SK-N-MC (cell line): ENCODE results near the gene GRIK4.
"Not testable (repeated sequence)": the region's sequence is repeated elsewhere in the genome, so short reads cannot be mapped to it uniquely, and the experiment has no call there.

ENCODE experiments used
- DNase-seq: peaks from one replicate; pipeline ENCODE4 v3.0.0-alpha.2; 2011; ENCODE audit warnings: low read depth, low spot score
- H3K27ac ChIP-seq: fragments of 200-600 bp; sonication (generic); 2 replicates; pipeline ENCODE4 v1.5.1; 2016; ENCODE audit warnings: mixed run types
- H3K36me3 ChIP-seq: fragments of 200-600 bp; sonication (generic); 2 replicates; pipeline ENCODE4 v1.6.1; 2017; ENCODE audit warnings: antibody characterized with exemption, low read length, mixed read lengths; ENCODE audit not compliant: insufficient read depth
- H3K4me3 ChIP-seq: fragments of 200-600 bp; sonication (generic); 2 replicates; pipeline ENCODE4 v1.5.1; 2016
- H3K9ac ChIP-seq: fragments of 200-600 bp; sonication (generic); 2 replicates; pipeline ENCODE4 v1.8.0; 2017; ENCODE audit warnings: mixed run types, mixed read lengths; ENCODE audit not compliant: insufficient read length
- H3K9me3 ChIP-seq: fragments of 200-600 bp; sonication (generic); 2 replicates; pipeline ENCODE4 v1.6.1; 2017; ENCODE audit warnings: low read depth, mild to moderate bottlenecking, antibody characterized with exemption, low read length, moderate library complexity, mixed read lengths
- EZH2 ChIP-seq: fragments of 200-600 bp; sonication (generic); IDR thresholded peaks from one replicate; pipeline ENCODE4 v1.6.1; 2017; ENCODE audit warnings: antibody characterized with exemption
- FOXP2 ChIP-seq: optimal IDR thresholded peaks from 2 replicates; pipeline ENCODE3; 2011; ENCODE audit warnings: mild to moderate bottlenecking, moderate library complexity; ENCODE audit not compliant: insufficient read depth; ENCODE audit errors: extremely low read length, control extremely low read depth
- POLR2AphosphoS5 ChIP-seq: IDR thresholded peaks from 2 replicates; pipeline ENCODE4 v1.6.1; 2012; ENCODE audit warnings: mild to moderate bottlenecking, low read depth, low read length, borderline replicate concordance

Gene GRIK4

GRCh38 chr11:120785576-120785975 is 274.0 kb downstream of the GRIK4 start:
- Histone ChIP-seq H3K27ac (no peak overlapping the region), H3K9ac (no peak overlapping the region), H3K9me3 (no peaks in the 10 kb centered on the region), H3K4me3 (no peak overlapping the region), H3K36me3 (no peaks in the 10 kb centered on the region)
- TF ChIP-seq FOXP2 (no peak), EZH2 (no peak), POLR2AphosphoS5 (no peak)
- DNase-seq = no peak

GRCh38 chr11:120786206-120786735 is 274.7 kb downstream of the GRIK4 start:
- Histone ChIP-seq H3K27ac (no peak overlapping the region), H3K9me3 (no peaks in the 10 kb centered on the region), H3K9ac (no peak overlapping the region), H3K36me3 (no peaks in the 10 kb centered on the region), H3K4me3 (no peak overlapping the region)
- DNase-seq = no peak
- TF ChIP-seq EZH2 (no peak), POLR2AphosphoS5 (no peak), FOXP2 (no peak)

- DNase-seq, H3K36me3 ChIP-seq, H3K9me3 ChIP-seq, H3K9ac ChIP-seq, H3K27ac ChIP-seq, H3K4me3 ChIP-seq: not testable (repeated sequence)
These were observed 275.7 kb downstream of the GRIK4 start for GRCh38 chr11:120787224-120787623.

GRCh38 chr11:120789391-120789790 is 277.8 kb downstream of the GRIK4 start:
- no peak for TF ChIP-seq POLR2AphosphoS5
- TF ChIP-seq EZH2 = no peak
- TF ChIP-seq FOXP2 = no peak
- H3K9ac ChIP-seq = no peak overlapping the region
- no peaks in the 10 kb centered on the region for H3K9me3 ChIP-seq
- no peak overlapping the region for H3K4me3 ChIP-seq
- no peak overlapping the region for H3K27ac ChIP-seq
- no peaks in the 10 kb centered on the region for H3K36me3 ChIP-seq
- DNase-seq = no peak

GRCh38 chr11:120792306-120792705 is 280.8 kb downstream of the GRIK4 start:
- Histone ChIP-seq H3K9ac (no peak overlapping the region), H3K27ac (no peak overlapping the region), H3K9me3 (no peaks in the 10 kb centered on the region), H3K36me3 (no peaks in the 10 kb centered on the region), H3K4me3 (no peak overlapping the region)
- no peak for DNase-seq
- no peak for TF ChIP-seq EZH2
- no peak for TF ChIP-seq FOXP2
- no peak for TF ChIP-seq POLR2AphosphoS5

- H3K9me3 ChIP-seq = no peaks in the 10 kb centered on the region
- no peak overlapping the region for H3K27ac ChIP-seq
- TF ChIP-seq POLR2AphosphoS5 (no peak), FOXP2 (no peak), EZH2 (no peak)
- no peaks in the 10 kb centered on the region for H3K36me3 ChIP-seq
- no peak overlapping the region for H3K4me3 ChIP-seq
- no peak overlapping the region for H3K9ac ChIP-seq
- no peak for DNase-seq
These were observed 281.6 kb downstream of the GRIK4 start for GRCh38 chr11:120793150-120793549.

GRCh38 chr11:120793806-120794479 is 282.4 kb downstream of the GRIK4 start:
- H3K9me3 ChIP-seq = no peaks in the 10 kb centered on the region
- DNase-seq = no peak
- H3K9ac ChIP-seq = no peak overlapping the region
- no peak overlapping the region for H3K27ac ChIP-seq
- H3K36me3 ChIP-seq = no peaks in the 10 kb centered on the region
- no peak for TF ChIP-seq FOXP2
- TF ChIP-seq EZH2 = no peak
- TF ChIP-seq POLR2AphosphoS5 = no peak
- H3K4me3 ChIP-seq = no peak overlapping the region

- no peak overlapping the region for H3K27ac ChIP-seq
- no peaks in the 10 kb centered on the region for H3K9me3 ChIP-seq
- no peak for TF ChIP-seq FOXP2
- TF ChIP-seq EZH2 = no peak
- no peak for TF ChIP-seq POLR2AphosphoS5
These were observed 283.2 kb downstream of the GRIK4 start for GRCh38 chr11:120794748-120795147.

GRCh38 chr11:120795185-120795584 is 283.6 kb downstream of the GRIK4 start:
- H3K9me3 ChIP-seq = no peaks in the 10 kb centered on the region
- no peak overlapping the region for H3K9ac ChIP-seq
- H3K36me3 ChIP-seq = no peaks in the 10 kb centered on the region
- no peak overlapping the region for H3K27ac ChIP-seq
- no peak for DNase-seq
- TF ChIP-seq POLR2AphosphoS5 = no peak
- TF ChIP-seq FOXP2 = no peak
- TF ChIP-seq EZH2 = no peak
- H3K4me3 ChIP-seq = no peak overlapping the region

More at GRCh38 chr11:120794748-120795147, 283.2 kb downstream of the GRIK4 start:
- Histone ChIP-seq H3K4me3 (no peak overlapping the region), H3K9ac (no peak overlapping the region), H3K36me3 (no peaks in the 10 kb centered on the region)
- no peak for DNase-seq
